NCI-H526 treated with DMSO at 0.1 percent for 48 hours (cell line): Measurements from ENCODE around the gene RIN3.
"Not testable (repeated sequence)": the region's sequence is repeated elsewhere in the genome, so short reads cannot be mapped to it uniquely, and the experiment has no call there.

Source experiments
- DNase-seq: peaks from one replicate; lab custom pipeline; 2025; lab: John Stamatoyannopoulos, UW

RIN3 gene

GRCh38 chr14:92665661-92666110, 152.1 kb downstream of the RIN3 start:
- no peak for DNase-seq

GRCh38 chr14:92666251-92666650, 152.7 kb downstream of the RIN3 start:
- no peak for DNase-seq

- no peak for DNase-seq
Measured at GRCh38 chr14:92668276-92668973, 154.8 kb downstream of the RIN3 start.

GRCh38 chr14:92670160-92670559, 156.6 kb downstream of the RIN3 start:
- no peak for DNase-seq

GRCh38 chr14:92670643-92671366, 157.2 kb downstream of the RIN3 start:
- DNase-seq: no peak

GRCh38 chr14:92673601-92674150, 160.1 kb downstream of the RIN3 start:
- DNase-seq: no peak

GRCh38 chr14:92675421-92675820, 161.8 kb downstream of the RIN3 start:
- DNase-seq: no peak

GRCh38 chr14:92675976-92676375, 162.4 kb downstream of the RIN3 start:
- no peak for DNase-seq

- DNase-seq: no peak
Measured at GRCh38 chr14:92676403-92677086, 163.0 kb downstream of the RIN3 start.

- DNase-seq: no peak
Measured at GRCh38 chr14:92677087-92677668, 163.6 kb downstream of the RIN3 start.

GRCh38 chr14:92677955-92678354, 164.4 kb downstream of the RIN3 start:
- DNase-seq: no peak

- no peak for DNase-seq
Measured at GRCh38 chr14:92678766-92679165, 165.2 kb downstream of the RIN3 start.

- no peak for DNase-seq
Measured at GRCh38 chr14:92679246-92679645, 165.7 kb downstream of the RIN3 start.

GRCh38 chr14:92680330-92680729, 166.7 kb downstream of the RIN3 start:
- DNase-seq: not testable (repeated sequence)

- peak; percentile 36 for DNase-seq
Measured at GRCh38 chr14:92680781-92681650, 167.4 kb downstream of the RIN3 start.

GRCh38 chr14:92683041-92683440, 169.5 kb downstream of the RIN3 start:
- no peak for DNase-seq

GRCh38 chr14:92684801-92685560, 171.4 kb downstream of the RIN3 start:
- DNase-seq: no peak

GRCh38 chr14:92685784-92686355, 172.3 kb downstream of the RIN3 start:
- no peak for DNase-seq

- DNase-seq: no peak
Measured at GRCh38 chr14:92686411-92686899, 172.9 kb downstream of the RIN3 start.

GRCh38 chr14:92686900-92687427, 173.4 kb downstream of the RIN3 start:
- peak; percentile 56 for DNase-seq
